IMR-90 (cell line): ENCODE data around the gene DZIP1L. TPM values are rescaled to one million over a fixed set of nuclear protein-coding genes. Genes with fewer than 3 reads are reported as not detected.

ENCODE experiments used
- ATAC-seq: fragments of 200-7000 bp; cut with Tn5 transposase; 2 replicates; pipeline ENCODE4 v1.9.1; 2020; ENCODE audit warnings: low read depth, mild to moderate bottlenecking, moderate library complexity
- BruUV-seq: library from RNA; stranded (reverse); fragments of 400-500 nt; replicated peaks from 2 replicates; lab custom pipeline; 2021; lab: Mats Ljungman, UMichigan
- CTCF ChIA-PET: fragments of 300-600 bp; formaldehyde crosslinking; extraction: SDS; loops from one replicate; lab custom pipeline; 2021; ENCODE audit warnings: antibody characterized with exemption; lab: Yijun Ruan, JAX
- POLR2A ChIA-PET: fragments of 300-600 bp; sonication (Branson Sonifier 250); formaldehyde crosslinking; loops from one replicate; lab custom pipeline; 2022; ENCODE audit warnings: antibody characterized with exemption; ENCODE audit not compliant: unreplicated experiment; lab: Charles Lee
- DNase-seq: peaks from one replicate; pipeline ENCODE4 v3.0.0; 2013
- H2AFZ ChIP-seq: replicated peaks from 2 replicates; pipeline ENCODE3; 2013; ENCODE audit warnings: low read length, mild to moderate bottlenecking; ENCODE audit not compliant: poor library complexity
- H2AK5ac ChIP-seq: 2 replicates; pipeline ENCODE4 v1.6.1; 2013; ENCODE audit warnings: low read depth, low read length, inconsistent platforms
- H2AK9ac ChIP-seq: replicated peaks from 2 replicates; pipeline ENCODE3; 2013; ENCODE audit warnings: mild to moderate bottlenecking, low read depth, low read length, moderate library complexity; ENCODE audit not compliant: poor library complexity
- H2BK120ac ChIP-seq: 2 replicates; pipeline ENCODE4 v1.6.1; 2013; ENCODE audit warnings: low read depth, low read length, inconsistent platforms
- H2BK15ac ChIP-seq: 3 replicates; pipeline ENCODE4 v1.6.1; 2013; ENCODE audit warnings: low read depth, low read length, inconsistent platforms
- H2BK20ac ChIP-seq: 2 replicates; pipeline ENCODE4 v1.6.1; 2013; ENCODE audit warnings: low read depth, mild to moderate bottlenecking, inconsistent platforms, low read length, moderate library complexity
- H2BK5ac ChIP-seq: 2 replicates; pipeline ENCODE4 v1.6.1; 2013; ENCODE audit warnings: mild to moderate bottlenecking, low read depth, low read length, inconsistent platforms; ENCODE audit not compliant: poor library complexity, severe bottlenecking
- H3K14ac ChIP-seq: replicated peaks from 2 replicates; pipeline ENCODE4 v1.6.1; 2013; ENCODE audit warnings: low read depth, low read length, inconsistent platforms
- H3K18ac ChIP-seq: 2 replicates; pipeline ENCODE4 v1.6.1; 2013; ENCODE audit warnings: low read depth, low read length, control low read depth
- H3K23ac ChIP-seq: 2 replicates; pipeline ENCODE4 v1.6.1; 2013; ENCODE audit warnings: low read depth, low read length, inconsistent platforms
- H3K27ac ChIP-seq: 2 replicates; pipeline ENCODE4 v1.5.1; 2013; ENCODE audit warnings: mild to moderate bottlenecking, control low read depth, low read length; ENCODE audit not compliant: insufficient read depth
- H3K27me3 ChIP-seq: 2 replicates; pipeline ENCODE4 v1.6.1; 2013; ENCODE audit warnings: low read length; ENCODE audit not compliant: control insufficient read depth, insufficient read depth
- H3K36me3 ChIP-seq: 2 replicates; pipeline ENCODE4 v1.6.1; 2013; ENCODE audit warnings: low read length, mixed read lengths; ENCODE audit not compliant: control insufficient read depth, insufficient read depth
- H3K4ac ChIP-seq: 2 replicates; pipeline ENCODE4 v1.6.1; 2013; ENCODE audit warnings: low read depth, low read length, inconsistent platforms
- H3K4me1 ChIP-seq: 2 replicates; pipeline ENCODE4 v1.6.1; 2013; ENCODE audit warnings: low read length, mixed read lengths; ENCODE audit not compliant: control insufficient read depth, insufficient read depth
- H3K4me2 ChIP-seq: 2 replicates; pipeline ENCODE4 v1.6.1; 2013; ENCODE audit warnings: low read depth, mild to moderate bottlenecking, control low read depth, low read length, moderate library complexity
- H3K4me3 ChIP-seq: 2 replicates; pipeline ENCODE4 v1.5.1; 2013; ENCODE audit warnings: low read depth, mild to moderate bottlenecking, control low read depth, low read length, moderate library complexity; ENCODE audit not compliant: insufficient read depth
- H3K56ac ChIP-seq: 2 replicates; pipeline ENCODE4 v1.6.1; 2013; ENCODE audit warnings: low read length, inconsistent platforms; ENCODE audit not compliant: insufficient read depth; ENCODE audit errors: extremely low read depth
- H3K79me1 ChIP-seq, 2 experiments: 2 replicates each; pipeline ENCODE4 v1.6.1; 2013; ENCODE audit warnings: low read length in 2 of 2, inconsistent platforms in 1 of 2, low read depth in 1 of 2
- H3K9ac ChIP-seq: 2 replicates; pipeline ENCODE4 v1.6.1; 2013; ENCODE audit warnings: low read depth, low read length, control low read depth
- H3K9me1 ChIP-seq: 2 replicates; pipeline ENCODE4 v1.6.1; 2013; ENCODE audit warnings: low read length, inconsistent platforms; ENCODE audit not compliant: insufficient read depth
- H3K9me3 ChIP-seq: 2 replicates; pipeline ENCODE4 v1.6.1; 2013; ENCODE audit warnings: low read length; ENCODE audit not compliant: control insufficient read depth, insufficient read depth
- H4K20me1 ChIP-seq: 2 replicates; pipeline ENCODE4 v1.6.1; 2013; ENCODE audit warnings: low read length, inconsistent platforms; ENCODE audit not compliant: insufficient read depth
- H4K5ac ChIP-seq: 2 replicates; pipeline ENCODE4 v1.6.1; 2013; ENCODE audit warnings: mild to moderate bottlenecking, low read depth, low read length, control low read depth
- H4K8ac ChIP-seq, 2 experiments: 2 replicates each; pipeline ENCODE4 v1.6.1; 2013; ENCODE audit warnings: low read depth in 2 of 2, low read length in 2 of 2, control low read depth in 1 of 2, inconsistent platforms in 1 of 2
- H4K91ac ChIP-seq: 2 replicates; pipeline ENCODE4 v1.6.1; 2013; ENCODE audit warnings: low read depth, low read length, inconsistent platforms; ENCODE audit not compliant: insufficient read depth
- CEBPB ChIP-seq: IDR thresholded peaks from 2 replicates; pipeline ENCODE4 v1.6.1; 2012; ENCODE audit warnings: low read depth, low read length, improper control_type of control experiment
- CHD1 ChIP-seq: IDR thresholded peaks from 2 replicates; pipeline ENCODE4 v1.6.1; 2012; ENCODE audit warnings: low read depth, low read length, improper control_type of control experiment
- FOS ChIP-seq: fragments of 150-350 bp; IDR thresholded peaks from 2 replicates; pipeline ENCODE4 v1.6.1; 2016; ENCODE audit warnings: low read depth, low read length
- MAFK ChIP-seq: IDR thresholded peaks from 2 replicates; pipeline ENCODE4 v1.6.1; 2012; ENCODE audit warnings: low read depth, low read length, improper control_type of control experiment
- NFE2L2 ChIP-seq: fragments of 150-350 bp; IDR thresholded peaks from 2 replicates; pipeline ENCODE4 v1.6.1; 2016; ENCODE audit warnings: low read depth, mild to moderate bottlenecking, low read length
- POLR2A ChIP-seq: IDR thresholded peaks from 2 replicates; pipeline ENCODE4 v1.6.1; 2012; ENCODE audit warnings: mild to moderate bottlenecking, low read depth, low read length
- RAD21 ChIP-seq: IDR thresholded peaks from 2 replicates; pipeline ENCODE4 v1.6.1; 2012; ENCODE audit warnings: low read length, improper control_type of control experiment
- RCOR1 ChIP-seq: IDR thresholded peaks from 2 replicates; pipeline ENCODE4 v1.6.1; 2012; ENCODE audit warnings: mild to moderate bottlenecking, low read length, improper control_type of control experiment; ENCODE audit not compliant: insufficient replicate concordance
- RFX5 ChIP-seq: IDR thresholded peaks from 2 replicates; pipeline ENCODE4 v1.8.0; 2012; ENCODE audit warnings: low read depth, mild to moderate bottlenecking, low read length, moderate library complexity
- WGBS, 2 experiments: methylation state at CpG; one replicate each; pipeline versions ENCODE4 v1.1.5 to v1.1.7; 2013; ENCODE audit warnings: missing lambda C conversion rate in 2 of 2; ENCODE audit not compliant: insufficient read length in 1 of 2; ENCODE audit errors: extremely low coverage in 2 of 2; 5-methylcytosine and 5-hydroxymethylcytosine counted together
- dilution Hi-C: fragments of 300-500 bp; cut with HindIII; formaldehyde crosslinking; loops from one replicate; pipeline ENCODE4 v1.14.3; 2018; ENCODE audit warnings: low sequenced_read_pairs; ENCODE audit not compliant: unreplicated experiment
- in situ Hi-C: fragments of 300-500 bp; cut with MboI; formaldehyde crosslinking; loops from 3 replicates; pipeline ENCODE4 v1.14.3; 2019; ENCODE audit warnings: low sequenced_read_pairs, inconsistent platforms, mixed read lengths
- intact Hi-C: fragments of 100-400 bp; cut with micrococcal nuclease; formaldehyde crosslinking; loops from 2 replicates; pipeline ENCODE4 v1.10.0; 2022
- polyA plus RNA-seq, 3 experiments: library from polyadenylated mRNA; depleted of rRNA; stranded (reverse); fragments of >200 nt; gene quantifications; 2 replicates each; pipeline ENCODE4 v1.2.3, GENCODE V29; 2012; ENCODE audit warnings: low replicate concordance in 1 of 3
- total RNA-seq: library from RNA; depleted of rRNA; stranded (reverse); fragments of >200 nt; gene quantifications from 2 replicates; pipeline ENCODE4 v1.2.3, GENCODE V29; 2012
- TF ChIP-seq, protein P1 (sequence below): conservative IDR thresholded peaks from 2 replicates; pipeline ENCODE4 v1.5.1; 2012; ENCODE audit warnings: mild to moderate bottlenecking, low read depth, low read length, improper control_type of control experiment

Gene DZIP1L
- total and polyA plus RNA-seq, 2 of the 4 experiments (the other 2 are of a cell fraction), result 12.9 to 14.7 TPM

DNA sequence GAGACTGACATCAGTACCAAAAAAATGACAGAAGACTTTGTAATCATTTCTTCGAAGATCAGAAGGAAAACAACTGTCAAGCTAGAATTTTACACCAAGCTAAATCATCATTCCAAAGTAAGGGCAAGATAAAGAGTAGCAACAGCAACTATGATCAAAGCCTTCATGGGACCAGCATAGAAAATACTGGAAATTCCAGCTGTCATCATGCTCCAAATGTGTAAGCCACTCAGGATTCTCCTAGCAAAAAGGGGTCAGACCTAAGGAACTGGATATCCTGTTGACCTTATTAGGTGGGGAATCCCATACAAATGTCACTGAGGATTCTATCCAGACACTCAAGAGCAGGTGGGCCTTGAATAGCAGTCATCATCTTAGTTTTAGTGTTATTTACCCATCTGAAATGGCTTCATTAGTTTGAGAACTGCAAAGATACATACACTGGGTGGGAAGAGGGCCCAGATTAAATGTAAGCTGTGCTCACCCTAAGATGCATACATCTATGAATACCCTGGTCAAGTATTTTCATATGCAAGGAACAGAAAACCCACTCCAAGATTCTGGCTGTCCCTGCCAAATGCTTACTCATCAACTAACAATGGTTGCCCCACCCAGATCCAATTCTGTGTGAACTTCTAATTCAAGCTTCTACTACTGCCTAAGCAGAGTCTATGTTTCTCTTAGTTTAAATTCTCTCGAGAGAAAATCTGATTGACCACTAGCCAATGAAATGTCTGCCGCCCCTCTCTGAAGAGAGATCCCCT lies 72.0 kb downstream of the DZIP1L start:
- Histone ChIP-seq H2BK120ac (peak overlapping the region; percentile 82), H2AK5ac (peak overlapping the region; percentile 77; the same call in 1 of the 2 replicates), H3K9ac (no peak overlapping the region), H3K56ac (no peak overlapping the region), H2BK5ac (peak overlapping the region; percentile 75), H3K27ac (peak overlapping the region; percentile 37; the same call in 1 of the 2 replicates), H3K27me3 (no peaks in the 10 kb centered on the region), H3K4ac (peak overlapping the region; percentile 92), H3K36me3 (no peaks in the 10 kb centered on the region; the same call in 1 of the 2 replicates), H2AK9ac (peak overlapping the region; percentile 56), H3K4me3 (no peak overlapping the region), H4K5ac (peak overlapping the region; percentile 32; the same call in 1 of the 2 replicates), H4K8ac (peak overlapping the region; percentile 20 to 89; a peak in 3 of 4 replicates), H3K9me3 (no peaks in the 10 kb centered on the region), H2BK15ac (peak overlapping the region; percentile 81; the same call in 2 of the 3 replicates), H3K79me1 (peaks cover 2 to 17% of the 10 kb centered on the region in 2 experiments; a peak in 3 of 4 replicates), H2BK20ac (peak overlapping the region; percentile 85), H3K4me2 (peak overlapping the region; percentile 33; the same call in 1 of the 2 replicates), H3K9me1 (peaks cover 8% of the 10 kb centered on the region), H3K18ac (peak overlapping the region; percentile 82), H4K20me1 (no peaks in the 10 kb centered on the region), H4K91ac (peak overlapping the region; percentile 79), H3K23ac (peak overlapping the region; percentile 62; the same call in 1 of the 2 replicates), H2AFZ (peak overlapping the region; percentile 69), H3K14ac (peak overlapping the region; percentile 97), H3K4me1 (peaks cover 9% of the 10 kb centered on the region)
- POLR2A ChIA-PET, result no interaction called here
- DNase-seq, result peak; percentile 93
- peak; percentile 68 for ATAC-seq
- CTCF ChIA-PET, result interaction anchor here (4.0 kb wide), 1 partner anchor 9 kb away, joined by 15 read pairs; no protein-coding TSS in a partner anchor
- dilution Hi-C loops (no loop called here), intact Hi-C loops (loop anchor here (10.0 kb wide), 1 partner anchor 1009 kb away; no protein-coding TSS in a partner anchor), in situ Hi-C loops (no loop called here)
- 20% methylated on average over 1 of the region's 3 CpGs; no CpG with 5 or more reads in 1 of the 2 experiments for WGBS, 2 experiments
- BruUV-seq, result no TSS peak
- TF ChIP-seq, protein P1, sequence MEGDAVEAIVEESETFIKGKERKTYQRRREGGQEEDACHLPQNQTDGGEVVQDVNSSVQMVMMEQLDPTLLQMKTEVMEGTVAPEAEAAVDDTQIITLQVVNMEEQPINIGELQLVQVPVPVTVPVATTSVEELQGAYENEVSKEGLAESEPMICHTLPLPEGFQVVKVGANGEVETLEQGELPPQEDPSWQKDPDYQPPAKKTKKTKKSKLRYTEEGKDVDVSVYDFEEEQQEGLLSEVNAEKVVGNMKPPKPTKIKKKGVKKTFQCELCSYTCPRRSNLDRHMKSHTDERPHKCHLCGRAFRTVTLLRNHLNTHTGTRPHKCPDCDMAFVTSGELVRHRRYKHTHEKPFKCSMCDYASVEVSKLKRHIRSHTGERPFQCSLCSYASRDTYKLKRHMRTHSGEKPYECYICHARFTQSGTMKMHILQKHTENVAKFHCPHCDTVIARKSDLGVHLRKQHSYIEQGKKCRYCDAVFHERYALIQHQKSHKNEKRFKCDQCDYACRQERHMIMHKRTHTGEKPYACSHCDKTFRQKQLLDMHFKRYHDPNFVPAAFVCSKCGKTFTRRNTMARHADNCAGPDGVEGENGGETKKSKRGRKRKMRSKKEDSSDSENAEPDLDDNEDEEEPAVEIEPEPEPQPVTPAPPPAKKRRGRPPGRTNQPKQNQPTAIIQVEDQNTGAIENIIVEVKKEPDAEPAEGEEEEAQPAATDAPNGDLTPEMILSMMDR, result no peak
- TF ChIP-seq CEBPB (peak; percentile 53; the same call in 1 of the 2 replicates), NFE2L2 (no peak), MAFK (peak; percentile 72), POLR2A (no peak), CHD1 (no peak), FOS (0 out of 2 replicates have a peak, but pooled peaks have one; percentile 6), RCOR1 (no peak), RAD21 (no peak), RFX5 (no peak)
